ENCODE data around the gene DENND1A. TPM values are rescaled to one million over a fixed set of nuclear protein-coding genes. Genes with fewer than 3 reads are reported as not detected.

The DENND1A gene
- polyA plus RNA-seq, 2 of the 4 experiments (the other 2 are of a cell fraction): 15.1 to 21.9 TPM

- peak in 1 of 2 experiments; percentile 49 for DNase-seq (ENCODE audit: low read depth in 1 of 2, low spot score in 1 of 2)
- no peak overlapping the region for H3K27ac ChIP-seq
- CTCF ChIA-PET: interaction anchor here (0.7 to 2.8 kb wide), 5 partner anchors 10 to 789 kb away, joined by 3 to 11 read pairs (median 3); no protein-coding TSS in a partner anchor
- H3K4me2 ChIP-seq: no peak overlapping the region
- peak; percentile 37 to 74; a peak in 4 of 6 replicates for ATAC-seq
- TF ChIP-seq MAZ (IDR thresholded peaks at IDR 0.05; ENCODE audit: borderline replicate concordance, low read depth, low read length) (no peak), RAD21 (conservative IDR thresholded peaks at IDR 0.05 in 1 of 2, IDR thresholded peaks at IDR 0.05 in 1 of 2) (peak; percentile 17 to 30; a peak in 2 of 5 replicates)
- POLR2A ChIA-PET: interaction anchor here (0.6 kb wide), 1 partner anchor 80 kb away, joined by 3 read pairs; no protein-coding TSS in a partner anchor
- H3K9me3 ChIP-seq: no peaks in the 10 kb centered on the region; the same call in 2 of the 3 replicates
- peaks cover 7% of the 10 kb centered on the region; the same call in 1 of the 3 replicates for H3K4me1 ChIP-seq
- FAIRE-seq: no peak
- 42% methylated on average over 6 of the region's 6 CpGs for WGBS (ENCODE audit: missing lambda C conversion rate)
- H3K4me3 ChIP-seq: no peak overlapping the region
These were observed 31.0 kb upstream of the DENND1A start for GRCh38 chr9:123960965-123961364.

GRCh38 chr9:123960366-123960765, 30.4 kb upstream of the DENND1A start:
- no peak overlapping the region for H3K4me2 ChIP-seq
- POLR2A ChIA-PET: no interaction called here
- ATAC-seq (no peak; a peak in 1 of 6 replicates), DNase-seq (ENCODE audit: low read depth in 1 of 2, low spot score in 1 of 2) (no peak), FAIRE-seq (no peak)
- TF ChIP-seq RAD21 (conservative IDR thresholded peaks at IDR 0.05 in 1 of 2, IDR thresholded peaks at IDR 0.05 in 1 of 2) (peak in 1 of 2 experiments; percentile 14; a peak in 1 of 5 replicates), NFE2L2 (conservative IDR thresholded peaks at IDR 0.05; ENCODE audit: low read length) (no peak), CTCF (IDR thresholded peaks at IDR 0.05) (0 out of 3 replicates have a peak, but pooled peaks have one; percentile 11)
- no peaks in the 10 kb centered on the region; the same call in 2 of the 3 replicates for H3K9me3 ChIP-seq
- no peak overlapping the region for H3K27ac ChIP-seq
- H3K4me1 ChIP-seq: peaks cover 7% of the 10 kb centered on the region; the same call in 1 of the 3 replicates
- H3K4me3 ChIP-seq: no peak overlapping the region
- CTCF ChIA-PET: interaction anchor here (1.2 to 2.8 kb wide), 2 partner anchors 27 to 80 kb away, joined by 4 to 11 read pairs; no protein-coding TSS in a partner anchor
- 75% methylated on average over 5 of the region's 5 CpGs for WGBS (ENCODE audit: missing lambda C conversion rate)

GRCh38 chr9:123959787-123960186, 29.9 kb upstream of the DENND1A start:
- no peak overlapping the region for H3K4me3 ChIP-seq
- POLR2A ChIA-PET: no interaction called here
- no peak overlapping the region for H3K27ac ChIP-seq
- TF ChIP-seq PBX3 (IDR thresholded peaks at IDR 0.05) (no peak), EHMT2 (IDR thresholded peaks at IDR 0.05; ENCODE audit: low read depth) (no peak), CEBPB (IDR thresholded peaks at IDR 0.05) (no peak), ZSCAN20 (CRISPR knock-in tag; IDR thresholded peaks at IDR 0.05) (no peak), MAX (IDR thresholded peaks at IDR 0.05) (no peak), FOXS1 (CRISPR knock-in tag; IDR thresholded peaks at IDR 0.05) (no peak), MAZ (IDR thresholded peaks at IDR 0.05; ENCODE audit: borderline replicate concordance, low read depth, low read length) (no peak), ZC3H11A (IDR thresholded peaks at IDR 0.05) (no peak), REST (IDR thresholded peaks at IDR 0.05) (no peak), HOXA7 (CRISPR knock-in tag; IDR thresholded peaks at IDR 0.05) (no peak)
- DNase-seq (ENCODE audit: low read depth in 1 of 2, low spot score in 1 of 2) (no peak), FAIRE-seq (no peak), ATAC-seq (no peak)
- 52% methylated on average over 4 of the region's 4 CpGs for WGBS (ENCODE audit: missing lambda C conversion rate)
- CTCF ChIA-PET: interaction anchor here (2.8 kb wide), 1 partner anchor 81 kb away, joined by 11 read pairs; no protein-coding TSS in a partner anchor
- no peak overlapping the region for H3K4me2 ChIP-seq
- peaks cover 10% of the 10 kb centered on the region; the same call in 1 of the 3 replicates for H3K4me1 ChIP-seq
- no peaks in the 10 kb centered on the region; the same call in 2 of the 3 replicates for H3K9me3 ChIP-seq
